Neural cell (in vitro differentiated cells): ENCODE measurements around the gene TSPO2.

ENCODE experiments used
- CTCF ChIP-seq: fragments of 450-650 bp; IDR thresholded peaks from 2 replicates; pipeline ENCODE4 v1.5.1; 2014; ENCODE audit warnings: antibody characterized with exemption, mild to moderate bottlenecking, moderate library complexity; ENCODE audit not compliant: poor library complexity, severe bottlenecking
- EP300 ChIP-seq: fragments of 450-650 bp; conservative IDR thresholded peaks from 2 replicates; pipeline ENCODE4 v1.6.1; 2014; ENCODE audit warnings: antibody characterized with exemption, mild to moderate bottlenecking, moderate library complexity; ENCODE audit not compliant: poor library complexity, severe bottlenecking
- EZH2 ChIP-seq: fragments of 200-600, 300-800 bp; shearing (Covaris generic), sonication (generic); IDR thresholded peaks from 2 replicates; pipeline ENCODE4 v1.6.1; 2014; ENCODE audit warnings: antibody characterized with exemption, low read length, borderline replicate concordance, mild to moderate bottlenecking; ENCODE audit not compliant: insufficient read depth, poor library complexity, severe bottlenecking
- MXI1 ChIP-seq: fragments of 450-650 bp; conservative IDR thresholded peaks from 2 replicates; pipeline ENCODE4 v1.6.1; 2014; ENCODE audit warnings: antibody characterized with exemption, mild to moderate bottlenecking; ENCODE audit not compliant: poor library complexity, severe bottlenecking
- POLR2AphosphoS5 ChIP-seq: IDR thresholded peaks from 2 replicates; pipeline ENCODE4 v1.6.1; 2012
- RAD21 ChIP-seq: fragments of 450-650 bp; conservative IDR thresholded peaks from 2 replicates; pipeline ENCODE4 v1.6.1; 2014; ENCODE audit warnings: antibody characterized with exemption, mild to moderate bottlenecking, moderate library complexity
- REST ChIP-seq: IDR thresholded peaks from 2 replicates; pipeline ENCODE4 v1.6.1; 2012; ENCODE audit warnings: borderline replicate concordance
- TAF1 ChIP-seq: IDR thresholded peaks from 2 replicates; pipeline ENCODE4 v1.6.1; 2012; ENCODE audit warnings: low read depth

GRCh38 chr6:41009669-41010068 lies 32.6 kb upstream of the TSPO2 start:
- TF ChIP-seq CTCF (no peak), TAF1 (no peak), POLR2AphosphoS5 (no peak), EZH2 (no peak), EP300 (no peak), RAD21 (no peak), REST (no peak), MXI1 (no peak)
